Mammary epithelial cell (primary cell): ENCODE results near the gene CDH13.

Experiments used
- EZH2 ChIP-seq: IDR thresholded peaks from 2 replicates; pipeline ENCODE4 v1.6.1; 2012; ENCODE audit warnings: low read length, inconsistent platforms, borderline replicate concordance
- TF ChIP-seq, protein P1 (sequence below), 2 donors: IDR thresholded peaks in 1 of 2; conservative IDR thresholded peaks in 1 of 2; 2 replicates each; pipeline ENCODE4 v1.5.1; 2011 to 2012; ENCODE audit warnings: inconsistent platforms in 2 of 2, low read length in 2 of 2, mild to moderate bottlenecking in 2 of 2, control low read depth in 1 of 2, low read depth in 1 of 2; ENCODE audit not compliant: insufficient read depth in 1 of 2; ENCODE audit errors: extremely low read depth in 1 of 2

DNA sequence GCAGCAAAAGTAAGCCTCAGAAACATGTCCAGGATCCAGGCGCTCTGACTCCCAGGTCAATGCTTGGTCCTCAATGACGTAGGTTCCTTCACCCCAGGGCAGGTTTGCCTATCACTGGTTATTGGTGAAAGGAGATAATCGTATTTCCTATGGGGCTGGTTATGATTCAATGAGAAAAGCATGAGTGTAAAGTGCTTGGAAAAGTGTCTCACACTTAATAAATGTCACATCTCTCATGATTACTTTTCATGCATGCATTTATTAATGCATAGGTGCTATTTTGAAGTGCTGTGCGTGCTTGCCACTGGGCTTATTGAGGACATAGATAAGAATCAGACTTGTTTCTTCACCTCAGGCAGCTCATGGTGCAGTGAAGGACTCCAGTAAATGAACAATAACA, 10.4 kb upstream of the CDH13 start:
- TF ChIP-seq, protein P1, sequence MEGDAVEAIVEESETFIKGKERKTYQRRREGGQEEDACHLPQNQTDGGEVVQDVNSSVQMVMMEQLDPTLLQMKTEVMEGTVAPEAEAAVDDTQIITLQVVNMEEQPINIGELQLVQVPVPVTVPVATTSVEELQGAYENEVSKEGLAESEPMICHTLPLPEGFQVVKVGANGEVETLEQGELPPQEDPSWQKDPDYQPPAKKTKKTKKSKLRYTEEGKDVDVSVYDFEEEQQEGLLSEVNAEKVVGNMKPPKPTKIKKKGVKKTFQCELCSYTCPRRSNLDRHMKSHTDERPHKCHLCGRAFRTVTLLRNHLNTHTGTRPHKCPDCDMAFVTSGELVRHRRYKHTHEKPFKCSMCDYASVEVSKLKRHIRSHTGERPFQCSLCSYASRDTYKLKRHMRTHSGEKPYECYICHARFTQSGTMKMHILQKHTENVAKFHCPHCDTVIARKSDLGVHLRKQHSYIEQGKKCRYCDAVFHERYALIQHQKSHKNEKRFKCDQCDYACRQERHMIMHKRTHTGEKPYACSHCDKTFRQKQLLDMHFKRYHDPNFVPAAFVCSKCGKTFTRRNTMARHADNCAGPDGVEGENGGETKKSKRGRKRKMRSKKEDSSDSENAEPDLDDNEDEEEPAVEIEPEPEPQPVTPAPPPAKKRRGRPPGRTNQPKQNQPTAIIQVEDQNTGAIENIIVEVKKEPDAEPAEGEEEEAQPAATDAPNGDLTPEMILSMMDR (conservative IDR thresholded peaks at IDR 0.05 in 1 of 2, IDR thresholded peaks at IDR 0.05 in 1 of 2; ENCODE audit: extremely low read depth in 1 of 2, insufficient read depth in 1 of 2, low read depth in 1 of 2, low read length in 2 of 2) = no peak
- TF ChIP-seq EZH2 = no peak
